Nephron (organoid): ENCODE measurements around the gene ERGIC2.

ENCODE experiments used
- H3K27ac Mint-ChIP-seq, 3 experiments: 2 replicates each; pipeline ENCODE4 v1.8.0; 2020; ENCODE audit warnings: mixed read lengths in 3 of 3, mild to moderate bottlenecking in 2 of 3, moderate library complexity in 1 of 3
- H3K27me3 Mint-ChIP-seq: 2 replicates; pipeline ENCODE4 v1.8.0; 2021; ENCODE audit warnings: low read depth, mild to moderate bottlenecking, moderate library complexity, mixed read lengths
- H3K36me3 Mint-ChIP-seq: 2 replicates; pipeline ENCODE4 v1.8.0; 2020; ENCODE audit warnings: low read depth, mixed read lengths
- H3K4me1 Mint-ChIP-seq: 2 replicates; pipeline ENCODE4 v1.8.0; 2020; ENCODE audit warnings: mixed read lengths
- H3K4me3 Mint-ChIP-seq, 3 experiments: 2 replicates each; pipeline ENCODE4 v1.8.0; 2020; ENCODE audit warnings: mild to moderate bottlenecking in 3 of 3, mixed read lengths in 3 of 3, moderate library complexity in 2 of 3
- H3K9me3 Mint-ChIP-seq: 2 replicates; pipeline ENCODE4 v1.8.0; 2020; ENCODE audit warnings: mixed read lengths
- CTCF ChIP-seq, 3 experiments: fragments of 200-600 bp; sonication (generic); IDR thresholded peaks; one replicate each; pipeline ENCODE4 v1.5.0; 2021; ENCODE audit warnings: antibody characterized with exemption in 3 of 3; ENCODE audit not compliant: unreplicated experiment in 3 of 3

Gene ERGIC2

GRCh38 chr12:29380536-29381523 is at the start of gene ERGIC2:
Gene ERGIC2 (minus strand): TSS chr12:29381172. CDS start chr12:29371633, 9,539 bp downstream.
- Mint-ChIP-seq H3K27me3 (peaks cover 8% of the 10 kb centered on the region), H3K27ac (peak within 1 kb of the TSS; percentile 90 to 97 (median 94)), H3K4me1 (peaks cover 25% of the 10 kb centered on the region), H3K4me3 (peak within 1 kb of the TSS; percentile 94 to 97 (median 96)), H3K9me3 (no peaks in the 10 kb centered on the region), H3K36me3 (peaks cover 28% of the 10 kb centered on the region)
- TF ChIP-seq CTCF (IDR thresholded peaks at IDR 0.05; ENCODE audit: unreplicated experiment in 3 of 3) = no peak

DNA sequence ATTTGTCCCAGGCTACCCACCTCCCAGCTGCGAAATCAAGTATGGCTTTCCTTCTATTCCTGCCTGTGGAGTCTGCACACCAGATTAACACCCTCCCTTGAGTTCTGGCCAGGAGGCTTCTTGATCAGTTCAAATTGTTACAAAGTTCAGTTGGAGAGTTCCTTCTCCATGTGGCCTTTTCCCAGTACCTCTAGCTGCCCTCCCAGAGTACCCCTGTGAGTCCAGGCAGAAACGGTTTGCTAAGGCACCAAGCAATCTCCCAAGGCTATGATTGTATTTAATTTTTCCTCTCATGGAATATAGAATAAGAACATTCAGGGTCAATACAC is 49.7 kb upstream of the ERGIC2 start:
- no peak for TF ChIP-seq CTCF (IDR thresholded peaks at IDR 0.05; ENCODE audit: unreplicated experiment in 3 of 3)
- no peaks in the 10 kb centered on the region for H3K9me3 Mint-ChIP-seq
- H3K27me3 Mint-ChIP-seq = no peaks in the 10 kb centered on the region

GRCh38 chr12:29429999-29430715 is 49.2 kb upstream of the ERGIC2 start:
- H3K27me3 Mint-ChIP-seq = no peaks in the 10 kb centered on the region
- H3K4me1 Mint-ChIP-seq = no peaks in the 10 kb centered on the region
- H3K9me3 Mint-ChIP-seq = no peaks in the 10 kb centered on the region
- H3K4me3 Mint-ChIP-seq = no peak overlapping the region
- no peak for TF ChIP-seq CTCF (IDR thresholded peaks at IDR 0.05; ENCODE audit: unreplicated experiment in 3 of 3)
- no peak overlapping the region for H3K27ac Mint-ChIP-seq
- no peaks in the 10 kb centered on the region for H3K36me3 Mint-ChIP-seq

More for the DNA sequence above, 49.7 kb upstream of the ERGIC2 start:
- Mint-ChIP-seq H3K27ac (no peak overlapping the region), H3K4me3 (no peak overlapping the region), H3K4me1 (no peaks in the 10 kb centered on the region), H3K36me3 (no peaks in the 10 kb centered on the region)

GRCh38 chr12:29428633-29429032 is 47.7 kb upstream of the ERGIC2 start:
- Mint-ChIP-seq H3K4me1 (no peaks in the 10 kb centered on the region), H3K36me3 (no peaks in the 10 kb centered on the region), H3K27ac (no peak overlapping the region), H3K9me3 (no peaks in the 10 kb centered on the region), H3K27me3 (no peaks in the 10 kb centered on the region), H3K4me3 (no peak overlapping the region)
- TF ChIP-seq CTCF (IDR thresholded peaks at IDR 0.05; ENCODE audit: unreplicated experiment in 3 of 3) = no peak

DNA sequence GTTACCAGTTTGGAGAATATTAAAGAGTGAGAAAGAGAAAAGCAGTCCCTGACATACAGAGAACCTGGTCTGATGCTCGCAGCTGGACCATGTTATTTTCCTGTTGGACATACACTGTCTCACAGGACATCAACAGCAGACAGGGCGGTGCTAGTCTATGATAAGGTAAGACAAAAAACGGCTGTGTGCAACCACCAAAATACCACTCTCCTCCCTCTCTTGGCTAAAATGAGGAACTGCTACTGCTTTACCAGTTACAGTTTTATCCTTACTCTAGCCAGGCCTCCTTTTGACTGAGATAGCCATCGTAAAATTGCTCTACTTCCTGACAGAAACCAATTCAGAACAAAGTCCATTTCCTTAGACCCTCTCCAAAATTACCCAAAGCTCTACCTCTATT is 47.0 kb upstream of the ERGIC2 start:
- no peak for TF ChIP-seq CTCF (IDR thresholded peaks at IDR 0.05; ENCODE audit: unreplicated experiment in 3 of 3)
- no peak overlapping the region for H3K27ac Mint-ChIP-seq

More for the DNA sequence above, 47.0 kb upstream of the ERGIC2 start:
- H3K27me3 Mint-ChIP-seq = no peaks in the 10 kb centered on the region
- H3K4me3 Mint-ChIP-seq = no peak overlapping the region
- peaks cover 3% of the 10 kb centered on the region for H3K9me3 Mint-ChIP-seq
- H3K36me3 Mint-ChIP-seq = no peaks in the 10 kb centered on the region
- no peaks in the 10 kb centered on the region for H3K4me1 Mint-ChIP-seq
